K562 (cell line): ENCODE data around the gene CREB3L1. TPM values are rescaled to one million over a fixed set of nuclear protein-coding genes. Genes with fewer than 3 reads are reported as not detected.

Experiments
- ATF1 ChIP-seq, 2 experiments: fragments of 450-650 bp in 1 of 2; IDR thresholded peaks; 2 replicates each; pipeline ENCODE4 v1.6.1; 2016; ENCODE audit warnings: missing compliant biosample characterization in 1 of 2, missing genetic modification characterization in 1 of 2
- HEY1 ChIP-seq: fragments of 250-450 bp; sonication (Bioruptor Pico); IDR thresholded peaks from 2 replicates; pipeline ENCODE4 v1.5.0; 2020; ENCODE audit warnings: mild to moderate bottlenecking, moderate library complexity, borderline replicate concordance
- HNRNPL ChIP-seq: fragments of 200-400 bp; formaldehyde crosslinking; IDR thresholded peaks from 2 replicates; pipeline ENCODE4 v1.6.1; 2017; ENCODE audit warnings: low read depth, mild to moderate bottlenecking, low read length
- KDM4B ChIP-seq, 2 experiments: fragments of 450-650 bp in 1 of 2; sonication (generic) in 1 of 2; IDR thresholded peaks; 2 replicates each; pipeline ENCODE4 v1.6.1; 2016 to 2017; ENCODE audit warnings: borderline replicate concordance in 2 of 2, antibody characterized with exemption in 1 of 2, low read depth in 1 of 2, mild to moderate bottlenecking in 1 of 2
- L3MBTL2 ChIP-seq: fragments of 450-650 bp; IDR thresholded peaks from 2 replicates; pipeline ENCODE4 v1.6.1; 2016; ENCODE audit warnings: mild to moderate bottlenecking, moderate library complexity
- NONO ChIP-seq, 2 experiments: fragments of 200-400 bp in 1 of 2; fragments of 450-650 bp in 1 of 2; formaldehyde crosslinking in 1 of 2; IDR thresholded peaks; 2 replicates each; pipeline ENCODE4 v1.6.1; 2017; ENCODE audit warnings: low read depth in 2 of 2, mild to moderate bottlenecking in 2 of 2, moderate library complexity in 2 of 2, low read length in 1 of 2
- PHF20 ChIP-seq: fragments of 450-650 bp; IDR thresholded peaks from 2 replicates; pipeline ENCODE4 v1.6.1; 2018; ENCODE audit not compliant: partially characterized antibody
- SIX5 ChIP-seq, 2 experiments: IDR thresholded peaks; 2 replicates each; pipeline ENCODE4 v1.6.1; 2011; ENCODE audit warnings: low read length in 2 of 2, borderline replicate concordance in 1 of 2, low read depth in 1 of 2, mild to moderate bottlenecking in 1 of 2, moderate library complexity in 1 of 2; ENCODE audit not compliant: insufficient read depth in 1 of 2
- SMAD2 ChIP-seq: fragments of 150-350 bp; IDR thresholded peaks from 2 replicates; pipeline ENCODE4 v1.6.1; 2014; ENCODE audit warnings: low read depth, mild to moderate bottlenecking, low read length
- SMC3 ChIP-seq: conservative IDR thresholded peaks from 2 replicates; pipeline ENCODE4 v1.6.1; 2011; ENCODE audit warnings: low read depth, low read length, improper control_type of control experiment; ENCODE audit not compliant: insufficient read depth
- SREBF2 ChIP-seq: sonication (generic); formaldehyde crosslinking; IDR thresholded peaks from 2 replicates; pipeline ENCODE4 v1.4.0; 2020; ENCODE audit warnings: mild to moderate bottlenecking, missing genetic modification reagents
- ZC3H11A ChIP-seq: IDR thresholded peaks from 2 replicates; pipeline ENCODE4 v1.6.1; 2012; ENCODE audit warnings: low read depth, low read length, improper control_type of control experiment
- ZC3H8 ChIP-seq: fragments of 450-650 bp; IDR thresholded peaks from 2 replicates; pipeline ENCODE4 v1.6.1; 2017
- ZEB2 ChIP-seq: fragments of 450-650 bp; IDR thresholded peaks from 2 replicates; pipeline ENCODE4 v1.6.1; 2016
- ZNF407 ChIP-seq: fragments of 450-650 bp; IDR thresholded peaks from 2 replicates; pipeline ENCODE4 v1.6.1; 2016; ENCODE audit warnings: low read depth
- ZNF551 ChIP-seq: fragments of 250-450 bp; sonication (Bioruptor Pico); IDR thresholded peaks from 2 replicates; pipeline ENCODE4 v1.5.0; 2021; ENCODE audit warnings: mild to moderate bottlenecking, moderate library complexity
- polyA plus RNA-seq, 8 experiments: library from polyadenylated mRNA; depleted of rRNA in 4 of 8; stranded (reverse) in 5 of 8; unstranded in 3 of 8; fragments of >200 nt; fragmentation: Nextera tagmentation in 2 of 8; fragmentation: Illumina TruSeq in 1 of 8; extraction: Ambion mirVana in 2 of 8; extraction: Trizol in 1 of 8; gene quantifications; 2 replicates each; pipeline versions ENCODE4 v1.2.1 to v1.2.3, GENCODE V29; 2011 to 2014; ENCODE audit warnings: inconsistent platforms in 1 of 8, missing spikeins in 1 of 8
- total RNA-seq, 7 experiments: library from RNA; depleted of rRNA in 6 of 7; stranded (reverse); fragments of >200 nt in 6 of 7; fragmentation: Illumina TruSeq in 2 of 7; extraction: Trizol in 2 of 7; gene quantifications; 2 replicates each; pipeline versions ENCODE4 v1.2.1 to v1.2.3, GENCODE V29; 2011 to 2021; ENCODE audit warnings: low replicate concordance in 1 of 7
- TF ChIP-seq, protein P1 (sequence below): fragments of 450-650 bp; formaldehyde crosslinking; IDR thresholded peaks from 2 replicates; pipeline ENCODE4 v1.4.0; 2022; ENCODE audit warnings: mild to moderate bottlenecking, moderate library complexity
- TF ChIP-seq, protein P2 (sequence below): fragments of 450-650 bp; formaldehyde crosslinking; IDR thresholded peaks from 2 replicates; pipeline ENCODE4 v1.4.0; 2020; ENCODE audit warnings: mild to moderate bottlenecking, moderate library complexity

The CREB3L1 gene
- total and polyA plus RNA-seq, 9 of the 15 experiments (the other 6 are each of a cell fraction or from before 2014, with no cell fraction given): 1.2 to 27.6 (median 3.7) TPM

GRCh38 chr11:46352063-46352841 lies 74.8 kb downstream of the CREB3L1 start (continued):
- TF ChIP-seq ZNF407 (no peak), SIX5 (IDR thresholded peaks at IDR 0.05; ENCODE audit: borderline replicate concordance in 1 of 2, insufficient read depth in 1 of 2, low read depth in 1 of 2, low read length in 2 of 2) (no peak), HNRNPL (no peak), NONO (IDR thresholded peaks at IDR 0.05; ENCODE audit: low read depth in 2 of 2, low read length in 1 of 2) (peak in 1 of 2 experiments; percentile 50; a peak in 1 of 4 replicates), ZC3H11A (no peak), HEY1 (CRISPR knock-in tag) (no peak), ZNF551 (CRISPR knock-in tag) (no peak), ATF1 (CRISPR knock-in tag; IDR thresholded peaks at IDR 0.05) (no peak), ATF1 (tag; IDR thresholded peaks at IDR 0.05) (no peak), SREBF2 (CRISPR knock-in tag) (no peak), L3MBTL2 (peak; percentile 29; the same call in 1 of the 2 replicates), ZC3H8 (no peak), ZEB2 (peak; percentile 61; the same call in 1 of the 2 replicates), PHF20 (peak; percentile 46), SMC3 (peak; percentile 93), KDM4B (IDR thresholded peaks at IDR 0.05; ENCODE audit: borderline replicate concordance in 2 of 2, low read depth in 1 of 2) (no peak), SMAD2 (no peak)
- TF ChIP-seq, protein P1, sequence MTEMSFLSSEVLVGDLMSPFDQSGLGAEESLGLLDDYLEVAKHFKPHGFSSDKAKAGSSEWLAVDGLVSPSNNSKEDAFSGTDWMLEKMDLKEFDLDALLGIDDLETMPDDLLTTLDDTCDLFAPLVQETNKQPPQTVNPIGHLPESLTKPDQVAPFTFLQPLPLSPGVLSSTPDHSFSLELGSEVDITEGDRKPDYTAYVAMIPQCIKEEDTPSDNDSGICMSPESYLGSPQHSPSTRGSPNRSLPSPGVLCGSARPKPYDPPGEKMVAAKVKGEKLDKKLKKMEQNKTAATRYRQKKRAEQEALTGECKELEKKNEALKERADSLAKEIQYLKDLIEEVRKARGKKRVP: no peak
- TF ChIP-seq, protein P2, sequence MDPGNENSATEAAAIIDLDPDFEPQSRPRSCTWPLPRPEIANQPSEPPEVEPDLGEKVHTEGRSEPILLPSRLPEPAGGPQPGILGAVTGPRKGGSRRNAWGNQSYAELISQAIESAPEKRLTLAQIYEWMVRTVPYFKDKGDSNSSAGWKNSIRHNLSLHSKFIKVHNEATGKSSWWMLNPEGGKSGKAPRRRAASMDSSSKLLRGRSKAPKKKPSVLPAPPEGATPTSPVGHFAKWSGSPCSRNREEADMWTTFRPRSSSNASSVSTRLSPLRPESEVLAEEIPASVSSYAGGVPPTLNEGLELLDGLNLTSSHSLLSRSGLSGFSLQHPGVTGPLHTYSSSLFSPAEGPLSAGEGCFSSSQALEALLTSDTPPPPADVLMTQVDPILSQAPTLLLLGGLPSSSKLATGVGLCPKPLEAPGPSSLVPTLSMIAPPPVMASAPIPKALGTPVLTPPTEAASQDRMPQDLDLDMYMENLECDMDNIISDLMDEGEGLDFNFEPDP (CRISPR knock-in tag): no peak
